ENCODE results near the gene MPRIP.

DNA sequence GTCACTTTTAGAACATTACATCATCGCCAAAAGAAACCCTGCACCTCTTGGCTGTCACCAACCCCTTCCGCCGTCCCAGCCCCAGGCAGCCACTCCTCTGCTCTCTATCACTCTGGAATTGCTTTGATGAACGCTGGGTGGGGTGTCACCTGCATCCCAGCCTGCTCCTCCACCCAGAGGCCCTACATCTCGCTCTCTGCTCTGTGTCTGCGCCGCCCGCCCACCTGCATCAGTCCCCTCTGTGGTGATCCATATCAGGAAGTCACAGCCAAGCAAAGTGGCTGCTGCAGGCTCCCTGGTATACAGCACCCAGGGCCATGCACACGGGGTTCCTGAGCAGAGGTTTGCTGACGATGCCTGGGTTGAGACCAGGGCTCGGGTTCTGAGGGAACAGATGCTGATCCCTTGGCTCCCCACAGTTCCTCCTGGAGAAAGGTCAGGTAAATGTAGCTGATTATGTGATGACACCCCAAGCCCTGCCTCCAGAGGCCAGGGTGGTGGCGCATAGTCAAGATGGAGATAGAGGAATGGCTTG is 30.8 kb downstream of the MPRIP start:
- TF ChIP-seq, protein P1, sequence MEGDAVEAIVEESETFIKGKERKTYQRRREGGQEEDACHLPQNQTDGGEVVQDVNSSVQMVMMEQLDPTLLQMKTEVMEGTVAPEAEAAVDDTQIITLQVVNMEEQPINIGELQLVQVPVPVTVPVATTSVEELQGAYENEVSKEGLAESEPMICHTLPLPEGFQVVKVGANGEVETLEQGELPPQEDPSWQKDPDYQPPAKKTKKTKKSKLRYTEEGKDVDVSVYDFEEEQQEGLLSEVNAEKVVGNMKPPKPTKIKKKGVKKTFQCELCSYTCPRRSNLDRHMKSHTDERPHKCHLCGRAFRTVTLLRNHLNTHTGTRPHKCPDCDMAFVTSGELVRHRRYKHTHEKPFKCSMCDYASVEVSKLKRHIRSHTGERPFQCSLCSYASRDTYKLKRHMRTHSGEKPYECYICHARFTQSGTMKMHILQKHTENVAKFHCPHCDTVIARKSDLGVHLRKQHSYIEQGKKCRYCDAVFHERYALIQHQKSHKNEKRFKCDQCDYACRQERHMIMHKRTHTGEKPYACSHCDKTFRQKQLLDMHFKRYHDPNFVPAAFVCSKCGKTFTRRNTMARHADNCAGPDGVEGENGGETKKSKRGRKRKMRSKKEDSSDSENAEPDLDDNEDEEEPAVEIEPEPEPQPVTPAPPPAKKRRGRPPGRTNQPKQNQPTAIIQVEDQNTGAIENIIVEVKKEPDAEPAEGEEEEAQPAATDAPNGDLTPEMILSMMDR (IDR thresholded peaks at IDR 0.05), result no peak
- no peak for TF ChIP-seq POLR2A (IDR thresholded peaks at IDR 0.05)

All from esophagus squamous epithelium (tissue), 4 donors.